Measurements from ENCODE around the gene TLL1.

DNA sequence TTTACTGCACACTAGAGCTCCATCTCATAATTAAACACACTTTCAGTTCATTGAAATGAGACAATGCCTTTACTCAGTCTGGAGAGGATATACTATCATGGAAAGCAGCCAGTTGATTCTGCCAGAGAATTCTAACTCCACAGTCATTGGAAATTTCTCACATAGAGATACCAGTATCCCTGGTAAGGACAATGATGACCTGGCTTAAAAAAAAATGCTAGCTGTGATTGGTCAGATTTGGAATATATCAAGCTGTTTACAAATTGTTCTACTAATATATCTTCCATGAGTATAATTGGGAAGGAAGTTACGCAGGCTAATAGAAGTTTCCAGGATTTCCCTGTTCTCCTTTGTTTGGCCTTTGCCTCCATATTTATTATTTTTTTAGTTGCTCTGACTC lies 34.5 kb upstream of the TLL1 start:
- TF ChIP-seq, protein P1, sequence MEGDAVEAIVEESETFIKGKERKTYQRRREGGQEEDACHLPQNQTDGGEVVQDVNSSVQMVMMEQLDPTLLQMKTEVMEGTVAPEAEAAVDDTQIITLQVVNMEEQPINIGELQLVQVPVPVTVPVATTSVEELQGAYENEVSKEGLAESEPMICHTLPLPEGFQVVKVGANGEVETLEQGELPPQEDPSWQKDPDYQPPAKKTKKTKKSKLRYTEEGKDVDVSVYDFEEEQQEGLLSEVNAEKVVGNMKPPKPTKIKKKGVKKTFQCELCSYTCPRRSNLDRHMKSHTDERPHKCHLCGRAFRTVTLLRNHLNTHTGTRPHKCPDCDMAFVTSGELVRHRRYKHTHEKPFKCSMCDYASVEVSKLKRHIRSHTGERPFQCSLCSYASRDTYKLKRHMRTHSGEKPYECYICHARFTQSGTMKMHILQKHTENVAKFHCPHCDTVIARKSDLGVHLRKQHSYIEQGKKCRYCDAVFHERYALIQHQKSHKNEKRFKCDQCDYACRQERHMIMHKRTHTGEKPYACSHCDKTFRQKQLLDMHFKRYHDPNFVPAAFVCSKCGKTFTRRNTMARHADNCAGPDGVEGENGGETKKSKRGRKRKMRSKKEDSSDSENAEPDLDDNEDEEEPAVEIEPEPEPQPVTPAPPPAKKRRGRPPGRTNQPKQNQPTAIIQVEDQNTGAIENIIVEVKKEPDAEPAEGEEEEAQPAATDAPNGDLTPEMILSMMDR (conservative IDR thresholded peaks at IDR 0.05; ENCODE audit: low read depth, low read length): no peak
- no peak for TF ChIP-seq EZH2 (IDR thresholded peaks at IDR 0.05; ENCODE audit: low read length, unreplicated experiment)
